D341Med (cell line): ENCODE results near the gene MMP17.

Source experiments
- DNase-seq: peaks from one replicate; pipeline ENCODE4 v3.0.0; 2012; ENCODE audit warnings: low spot score

Gene MMP17

DNA sequence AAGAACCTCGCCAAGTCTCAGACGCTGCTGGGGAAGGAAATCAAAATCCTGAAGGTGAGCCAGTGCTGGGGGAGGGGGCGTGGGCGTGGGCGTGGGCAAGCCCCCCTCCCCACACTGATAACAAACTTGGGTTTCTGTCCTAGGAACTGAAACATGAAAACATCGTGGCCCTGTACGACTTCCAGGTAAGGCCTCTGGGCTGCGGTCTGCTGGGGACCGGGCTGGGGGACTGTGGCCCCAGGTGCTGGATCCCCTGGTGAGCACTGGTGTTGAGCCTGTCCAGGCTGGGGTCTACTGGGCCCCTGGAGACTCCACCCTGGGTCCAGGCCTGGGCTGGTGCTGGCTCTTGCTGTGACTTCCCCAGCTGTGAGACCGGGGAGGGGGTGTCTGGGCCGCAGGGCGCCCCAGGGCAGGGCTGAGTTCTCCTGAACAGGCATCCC is 67.5 kb downstream of the MMP17 start:
- peak; percentile 49 for DNase-seq

DNA sequence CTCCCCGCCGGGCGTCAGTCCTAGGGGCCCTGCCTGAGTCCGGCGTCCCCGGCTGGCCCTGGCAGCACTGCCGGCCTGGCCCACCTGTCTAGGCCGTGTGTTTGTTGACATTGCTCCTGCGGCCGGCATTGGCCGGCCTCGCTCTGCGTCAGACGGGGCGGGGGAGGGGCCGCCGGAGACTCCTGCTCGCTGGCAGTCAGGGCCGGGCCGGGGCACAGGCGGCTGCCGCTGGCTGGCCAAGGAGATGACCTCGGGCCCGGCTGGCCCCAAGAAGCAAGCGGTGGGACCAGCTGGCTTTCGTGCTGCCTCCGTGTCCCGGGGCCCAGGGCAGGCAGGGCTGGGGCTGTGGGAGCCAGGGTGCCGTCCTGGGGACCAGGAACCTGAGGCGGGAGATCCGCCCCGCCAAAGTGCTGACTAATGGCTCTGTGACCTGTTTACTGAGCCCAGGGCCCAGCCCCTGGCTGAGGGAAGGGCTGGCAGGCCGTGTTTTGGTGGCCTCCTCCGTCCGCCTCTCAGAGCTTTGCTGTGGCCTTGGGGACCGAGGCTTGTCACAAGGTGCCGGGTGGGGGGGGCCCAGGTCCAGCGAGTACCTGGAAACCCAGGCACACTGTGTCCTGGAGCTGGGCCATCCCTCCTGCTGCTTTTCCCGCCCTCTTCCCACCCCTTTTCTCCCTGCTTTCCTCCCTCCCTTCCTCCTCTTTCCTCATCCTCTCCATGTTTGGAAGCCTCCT is 68.1 kb downstream of the MMP17 start:
- DNase-seq: peak; percentile 85

DNA sequence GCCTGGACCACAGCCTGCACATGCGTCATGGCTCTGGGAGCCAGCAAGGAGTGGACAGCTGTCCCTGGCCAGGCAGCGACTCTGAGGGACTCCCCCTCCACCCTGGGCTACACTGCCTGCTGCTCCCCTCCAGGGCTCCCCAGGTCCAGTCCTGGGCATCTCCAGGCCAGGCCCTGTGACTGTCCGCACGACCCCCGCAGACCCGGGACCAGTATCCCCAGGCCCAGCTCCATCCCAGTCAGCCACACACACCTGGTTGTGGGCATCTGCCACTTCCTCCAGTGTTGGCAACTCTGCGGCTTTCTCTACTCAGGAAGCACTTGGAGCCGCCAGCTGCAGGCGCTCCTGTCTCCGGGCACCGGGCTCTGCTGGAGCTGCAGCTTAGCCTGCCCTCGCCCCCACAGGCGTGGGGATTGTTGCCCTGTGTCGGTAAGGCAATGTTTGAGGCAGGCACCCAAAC is 68.6 kb downstream of the MMP17 start:
- no peak for DNase-seq

DNA sequence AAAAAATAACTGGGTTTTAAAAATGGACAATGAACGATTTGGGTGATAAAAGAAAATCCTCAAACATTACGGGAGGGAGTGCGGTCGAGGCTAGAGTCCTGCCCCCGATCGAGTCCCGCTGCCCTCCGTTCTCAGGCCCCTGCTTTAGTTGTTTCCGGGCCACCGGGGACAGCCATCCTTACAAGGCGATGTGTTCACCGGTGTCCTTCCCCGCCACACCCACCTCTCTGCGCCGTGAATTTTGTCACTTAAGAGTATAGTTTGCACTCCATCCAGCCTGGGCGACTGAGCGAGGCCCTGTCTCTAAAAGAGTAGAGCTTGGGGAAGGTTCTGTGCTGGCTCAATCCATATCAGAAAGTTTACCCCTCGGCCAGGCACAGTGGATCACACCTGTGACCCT is 69.1 kb downstream of the MMP17 start:
- no peak for DNase-seq

DNA sequence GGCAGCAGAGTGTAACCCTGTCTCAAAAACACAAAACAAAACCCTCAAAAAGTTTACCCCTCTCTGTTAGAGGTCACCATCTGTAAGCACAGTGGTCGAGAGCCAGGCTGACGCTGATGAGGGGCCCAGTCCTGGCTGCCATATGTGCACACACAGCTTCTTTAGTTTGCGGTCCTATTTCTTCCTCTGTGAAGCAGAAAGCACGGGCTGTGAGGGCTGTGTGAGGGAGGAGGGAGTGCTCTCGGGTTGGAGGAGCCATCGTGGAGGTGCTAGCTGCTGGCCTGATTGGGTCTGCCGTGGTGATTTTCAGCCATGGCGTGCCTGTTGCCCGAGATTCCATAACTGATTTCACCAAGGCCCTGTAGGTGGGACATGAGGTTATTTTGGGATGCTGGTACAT is 69.7 kb downstream of the MMP17 start:
- DNase-seq: no peak

DNA sequence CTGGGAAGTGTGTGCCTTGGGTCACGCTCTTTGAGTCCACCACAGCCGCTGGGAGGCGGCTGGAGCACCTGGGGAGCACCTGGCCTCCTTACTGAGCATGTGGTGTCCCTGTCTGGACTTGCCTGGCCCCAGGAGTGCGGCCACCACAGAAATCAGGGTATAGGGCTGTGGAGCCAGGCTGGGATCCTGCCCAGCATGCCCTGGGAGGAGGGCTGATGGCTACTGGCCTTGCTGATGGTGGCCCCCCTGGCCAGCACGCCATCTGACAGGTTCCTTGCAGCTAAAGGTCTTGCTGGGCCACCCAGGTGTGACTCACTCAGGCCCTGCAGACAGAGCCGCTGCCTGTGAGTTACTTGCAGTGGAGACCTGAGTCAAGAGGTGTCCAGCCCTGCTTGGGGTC is 72.2 kb downstream of the MMP17 start:
- DNase-seq: no peak
